Stimulated activated CD4-positive, alpha-beta T cell treated with anti-CD3 and anti-CD28 coated beads, Interleukin-1b, Interleukin-23, amount 100 ng/mL, for 48 hours (primary cell): ENCODE measurements around the gene KCNIP4.
"Not testable (repeated sequence)": the region's sequence is repeated elsewhere in the genome, so short reads cannot be mapped to it uniquely, and the experiment has no call there.

Source experiments
- DNase-seq: peaks from one replicate; pipeline ENCODE4 v3.0.0-alpha.2; 2020

KCNIP4 gene

GRCh38 chr4:20825505-20825904, 1123.1 kb downstream of the KCNIP4 start:
- no peak for DNase-seq

DNA sequence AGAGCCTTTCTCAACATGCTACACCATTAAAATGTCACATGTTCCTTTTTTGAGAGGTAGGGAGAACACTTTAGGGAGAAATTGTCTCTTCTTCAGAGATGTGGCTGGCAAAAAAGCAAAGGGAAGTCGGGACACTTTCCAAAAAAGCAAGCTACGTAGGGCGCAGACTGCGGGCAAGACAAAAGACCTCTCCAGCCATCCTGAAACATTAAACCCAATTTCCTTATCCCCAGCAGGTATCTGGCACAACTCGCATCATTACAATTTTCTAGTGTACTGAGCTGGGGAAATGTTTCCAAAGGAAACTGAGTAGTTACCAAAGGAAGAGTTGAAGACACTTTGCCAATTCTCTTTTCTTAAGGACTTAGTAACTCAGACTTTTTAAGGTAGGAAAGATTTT, 1132.3 kb downstream of the KCNIP4 start:
- DNase-seq, result no peak

- no peak for DNase-seq
These were observed 1134.9 kb downstream of the KCNIP4 start for GRCh38 chr4:20813700-20814099.

GRCh38 chr4:20809812-20810211, 1138.8 kb downstream of the KCNIP4 start:
- DNase-seq, result no peak

DNA sequence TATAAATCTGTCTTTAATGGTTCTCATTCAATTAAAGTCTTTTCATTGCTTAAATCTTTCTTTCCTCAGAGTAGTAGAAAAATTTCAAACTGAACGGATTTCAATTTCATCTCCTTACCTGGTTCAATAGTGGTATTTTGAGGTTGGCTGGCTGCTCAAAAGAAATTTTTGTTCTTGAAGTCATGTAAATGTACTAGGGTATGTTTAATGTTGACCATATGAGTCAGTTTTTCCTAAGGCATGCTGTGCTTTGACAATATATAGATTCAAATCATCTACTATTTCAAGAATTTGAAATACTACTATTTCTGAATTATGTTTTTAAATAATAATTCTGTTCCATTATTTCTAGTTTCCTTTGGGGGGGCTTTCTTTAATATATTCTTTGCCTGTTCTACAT, 1142.9 kb downstream of the KCNIP4 start:
- DNase-seq, result no peak

GRCh38 chr4:20787940-20788665, 1160.5 kb downstream of the KCNIP4 start:
- no peak for DNase-seq

DNA sequence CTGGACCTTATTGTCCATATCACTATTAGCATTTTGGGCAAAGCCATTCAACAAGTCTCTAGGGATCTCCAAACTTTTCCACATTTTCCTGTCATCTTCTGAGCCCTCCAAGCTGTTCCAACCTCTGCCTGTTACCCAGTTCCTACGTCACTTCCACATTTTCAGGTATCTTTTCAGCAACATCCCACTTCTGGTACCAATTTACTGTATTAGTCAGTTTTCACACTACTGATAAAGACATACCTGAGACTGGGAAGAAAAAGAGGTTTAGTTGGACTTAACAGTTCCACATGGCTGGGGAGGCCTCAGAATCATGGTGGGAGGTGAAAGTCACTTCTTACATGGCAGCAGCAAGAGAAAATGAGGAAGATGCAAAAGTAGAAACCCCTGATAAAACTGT, 1165.4 kb downstream of the KCNIP4 start:
- DNase-seq, result not testable (repeated sequence)

GRCh38 chr4:20778896-20779295, 1169.7 kb downstream of the KCNIP4 start:
- DNase-seq, result no peak

- DNase-seq, result peak; percentile 10
These were observed 1175.2 kb downstream of the KCNIP4 start for GRCh38 chr4:20773144-20773997.

- DNase-seq, result no peak
These were observed 1184.1 kb downstream of the KCNIP4 start for GRCh38 chr4:20764366-20764992.

- DNase-seq, result no peak
These were observed 1186.7 kb downstream of the KCNIP4 start for GRCh38 chr4:20761826-20762225.

- no peak for DNase-seq
These were observed 1187.2 kb downstream of the KCNIP4 start for GRCh38 chr4:20761382-20761781.

GRCh38 chr4:20760053-20760452, 1188.5 kb downstream of the KCNIP4 start:
- no peak for DNase-seq

DNA sequence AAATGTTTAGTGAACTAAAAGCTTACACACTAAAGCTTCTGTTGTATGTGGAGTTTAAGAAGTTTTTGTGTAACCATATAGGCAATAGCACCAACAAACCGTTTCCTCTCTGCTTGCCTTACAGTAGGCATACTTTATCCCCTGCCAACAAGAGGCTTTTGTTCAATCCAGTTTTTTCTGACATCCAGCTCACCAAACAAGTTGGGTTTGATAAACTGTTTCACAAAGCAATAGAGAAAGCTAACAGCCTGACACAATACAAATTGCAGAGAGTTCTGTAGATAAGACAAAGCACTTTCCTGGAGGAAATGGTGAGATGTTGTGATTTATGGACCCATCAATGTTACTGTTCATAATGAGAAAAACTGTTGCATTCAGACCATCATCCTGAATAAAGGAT, 1194.5 kb downstream of the KCNIP4 start:
- no peak for DNase-seq

DNA sequence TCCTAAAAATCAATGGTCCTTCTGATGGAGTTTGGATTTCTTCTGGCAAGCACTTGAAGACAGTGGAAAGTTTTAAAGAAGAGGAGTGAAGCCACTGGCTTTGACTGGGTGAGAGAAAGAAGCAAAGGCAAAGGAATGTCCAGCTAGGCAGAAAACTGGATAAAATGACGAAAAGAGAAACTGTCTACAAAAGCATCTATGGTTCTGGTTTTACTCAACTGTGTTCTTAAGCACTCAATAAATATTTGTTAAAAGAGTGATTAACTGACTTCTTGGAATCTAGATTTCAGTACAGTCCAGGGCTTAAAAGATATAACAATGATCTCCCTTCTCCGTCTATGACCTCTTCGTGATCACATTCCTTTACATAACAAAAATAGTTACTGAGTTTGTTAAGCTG, 1195.9 kb downstream of the KCNIP4 start:
- DNase-seq, result no peak

DNA sequence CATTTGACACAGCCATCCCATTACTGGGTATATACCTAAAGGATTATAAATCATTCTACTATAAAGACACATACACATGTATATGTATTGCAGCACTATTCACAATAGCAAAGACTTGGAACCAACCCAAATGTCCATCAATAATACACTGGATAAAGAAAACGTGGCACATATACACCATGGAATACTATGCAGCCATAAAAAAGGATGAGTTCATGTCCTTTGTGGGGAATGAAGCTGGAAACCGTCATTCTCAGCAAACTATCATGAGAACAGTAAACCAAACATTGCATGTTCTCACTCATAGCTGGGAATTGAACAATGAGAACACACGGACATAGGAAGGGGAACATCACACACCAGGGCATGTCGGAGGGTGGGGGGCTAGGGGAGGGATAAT, 1202.6 kb downstream of the KCNIP4 start:
- not testable (repeated sequence) for DNase-seq

DNA sequence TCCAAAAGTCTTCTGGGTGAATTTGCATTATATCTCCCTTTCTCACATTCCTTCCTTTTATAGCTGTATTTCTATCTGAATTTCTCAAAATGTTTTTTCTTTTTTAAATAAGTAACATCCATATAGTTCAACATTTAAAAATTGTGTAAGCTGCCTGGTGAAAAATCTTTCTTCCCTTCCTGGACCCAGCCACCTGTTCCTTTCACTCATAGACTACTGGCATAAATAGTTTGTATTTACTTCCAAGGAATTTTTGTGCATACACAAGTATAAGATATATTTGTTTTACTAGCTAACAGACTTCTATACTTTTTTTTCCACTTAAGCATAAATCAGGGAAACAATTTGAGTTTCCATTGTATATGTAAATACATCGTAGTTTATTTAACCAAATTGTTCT, 1212.6 kb downstream of the KCNIP4 start:
- no peak for DNase-seq

DNA sequence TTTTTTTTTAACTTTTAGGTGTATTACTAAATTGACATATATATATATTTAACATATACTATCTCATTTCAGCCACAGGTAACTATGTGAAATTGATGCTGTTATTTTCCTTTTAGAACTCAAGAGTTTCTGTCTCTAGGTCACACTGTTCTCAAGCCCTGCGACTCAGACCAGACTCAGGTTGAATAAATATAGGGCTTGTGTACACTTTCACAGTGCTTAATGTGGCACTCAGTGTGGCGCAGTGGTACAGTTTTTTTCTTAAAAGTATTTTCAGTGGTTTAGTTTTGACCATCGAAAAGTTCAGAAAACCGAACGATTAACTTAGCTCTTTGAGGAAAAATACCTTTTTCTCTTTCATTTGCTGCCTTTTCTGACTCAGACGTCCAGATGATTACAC, 1223.7 kb downstream of the KCNIP4 start:
- no peak for DNase-seq

- no peak for DNase-seq
These were observed 1225.1 kb downstream of the KCNIP4 start for GRCh38 chr4:20723463-20723862.

GRCh38 chr4:20723019-20723418, 1225.6 kb downstream of the KCNIP4 start:
- DNase-seq, result no peak

- no peak for DNase-seq
These were observed 1237.2 kb downstream of the KCNIP4 start for GRCh38 chr4:20711335-20711734.

GRCh38 chr4:20700007-20700761, 1248.4 kb downstream of the KCNIP4 start, which contains the start of gene PACRGL:
PACRGL (plus strand) TSS chr4:20700458; CDS start chr4:20704482, 4,024 bp downstream.
- DNase-seq, result peak; percentile 94

DNA sequence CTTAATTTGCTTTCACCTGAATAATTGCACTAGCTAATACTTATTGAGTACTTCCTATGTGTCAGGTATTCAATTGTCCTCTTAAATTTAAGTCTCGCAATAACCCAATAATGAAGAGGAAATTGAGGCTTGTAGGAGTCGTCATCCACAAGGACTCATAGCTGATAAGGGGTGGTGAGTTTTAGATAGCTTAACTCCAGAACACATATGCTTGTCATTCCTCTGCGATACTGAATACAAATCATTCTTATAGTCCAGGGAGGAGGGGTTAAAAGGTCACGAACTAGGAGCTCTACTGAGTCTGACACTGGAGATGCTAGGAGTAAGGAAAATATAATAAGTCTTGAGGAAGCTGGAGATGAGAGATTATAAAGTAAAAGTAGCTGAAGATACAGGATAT, 1249.8 kb downstream of the KCNIP4 start:
- no peak for DNase-seq
